ENCODE data around the gene RANBP3L.

Gene RANBP3L

GRCh38 chr5:36273809-36274526 is 27.7 kb downstream of the RANBP3L start:
- H2AFZ ChIP-seq (ENCODE audit: low read depth, low read length, severe bottlenecking) = no peak overlapping the region
- H3K4me2 ChIP-seq (ENCODE audit: low read depth, low read length, poor library complexity, severe bottlenecking) = no peak overlapping the region
- H3K27ac ChIP-seq (ENCODE audit: low read depth, low read length) = no peak overlapping the region
- no peak overlapping the region for H3K4me3 ChIP-seq (ENCODE audit: insufficient read depth, low read length, poor library complexity, severe bottlenecking)
- no peaks in the 10 kb centered on the region for H3K27me3 ChIP-seq (ENCODE audit: low read length)
- no peak overlapping the region for H3K9ac ChIP-seq (ENCODE audit: low read length)
- no peaks in the 10 kb centered on the region for H3K9me2 ChIP-seq (replicated peaks; ENCODE audit: insufficient read depth, low read length)
- H3K9me3 ChIP-seq (ENCODE audit: insufficient read depth, low read length) = no peaks in the 10 kb centered on the region
- TF ChIP-seq CTCF (IDR thresholded peaks at IDR 0.05; ENCODE audit: insufficient read depth, low read length, poor library complexity, severe bottlenecking) = no peak
- TF ChIP-seq EZH2phosphoT487 (conservative IDR thresholded peaks at IDR 0.05; ENCODE audit: low read length) = no peak
- H3K79me2 ChIP-seq (ENCODE audit: insufficient read depth, low read length) = no peaks in the 10 kb centered on the region
- no peaks in the 10 kb centered on the region for H3F3A ChIP-seq (ENCODE audit: insufficient read depth)
- H3K36me3 ChIP-seq (ENCODE audit: low read length) = no peaks in the 10 kb centered on the region
- no peaks in the 10 kb centered on the region for H4K20me1 ChIP-seq (ENCODE audit: low read depth, low read length)

GRCh38 chr5:36272136-36272690 is 29.5 kb downstream of the RANBP3L start:
- Histone ChIP-seq H3K4me3 (ENCODE audit: insufficient read depth, low read length, poor library complexity, severe bottlenecking) (no peak overlapping the region), H3K27ac (ENCODE audit: low read depth, low read length) (no peak overlapping the region), H3F3A (ENCODE audit: insufficient read depth) (no peaks in the 10 kb centered on the region), H3K9ac (ENCODE audit: low read length) (no peak overlapping the region), H4K20me1 (ENCODE audit: low read depth, low read length) (no peaks in the 10 kb centered on the region), H3K9me2 (replicated peaks; ENCODE audit: insufficient read depth, low read length) (no peaks in the 10 kb centered on the region), H3K36me3 (ENCODE audit: low read length) (no peaks in the 10 kb centered on the region), H3K4me2 (ENCODE audit: low read depth, low read length, poor library complexity, severe bottlenecking) (no peak overlapping the region), H3K27me3 (ENCODE audit: low read length) (no peaks in the 10 kb centered on the region), H2AFZ (ENCODE audit: low read depth, low read length, severe bottlenecking) (no peak overlapping the region), H3K79me2 (ENCODE audit: insufficient read depth, low read length) (no peaks in the 10 kb centered on the region), H3K9me3 (ENCODE audit: insufficient read depth, low read length) (no peaks in the 10 kb centered on the region)
- TF ChIP-seq EZH2phosphoT487 (conservative IDR thresholded peaks at IDR 0.05; ENCODE audit: low read length) (no peak), CTCF (IDR thresholded peaks at IDR 0.05; ENCODE audit: insufficient read depth, low read length, poor library complexity, severe bottlenecking) (no peak)

GRCh38 chr5:36270876-36271575 is 30.7 kb downstream of the RANBP3L start:
- Histone ChIP-seq H3K27ac (ENCODE audit: low read depth, low read length) (no peak overlapping the region), H3K9me2 (replicated peaks; ENCODE audit: insufficient read depth, low read length) (no peaks in the 10 kb centered on the region), H3K9ac (ENCODE audit: low read length) (no peak overlapping the region), H3K27me3 (ENCODE audit: low read length) (no peaks in the 10 kb centered on the region), H3K4me2 (ENCODE audit: low read depth, low read length, poor library complexity, severe bottlenecking) (no peak overlapping the region), H3K9me3 (ENCODE audit: insufficient read depth, low read length) (no peaks in the 10 kb centered on the region), H3K36me3 (ENCODE audit: low read length) (no peaks in the 10 kb centered on the region), H3K4me3 (ENCODE audit: insufficient read depth, low read length, poor library complexity, severe bottlenecking) (no peak overlapping the region), H4K20me1 (ENCODE audit: low read depth, low read length) (no peaks in the 10 kb centered on the region), H3F3A (ENCODE audit: insufficient read depth) (no peaks in the 10 kb centered on the region), H2AFZ (ENCODE audit: low read depth, low read length, severe bottlenecking) (no peak overlapping the region), H3K79me2 (ENCODE audit: insufficient read depth, low read length) (no peaks in the 10 kb centered on the region)
- TF ChIP-seq EZH2phosphoT487 (conservative IDR thresholded peaks at IDR 0.05; ENCODE audit: low read length) = no peak

GRCh38 chr5:36270175-36270574 is 31.5 kb downstream of the RANBP3L start:
- Histone ChIP-seq H4K20me1 (ENCODE audit: low read depth, low read length) (no peaks in the 10 kb centered on the region), H2AFZ (ENCODE audit: low read depth, low read length, severe bottlenecking) (no peak overlapping the region), H3K4me2 (ENCODE audit: low read depth, low read length, poor library complexity, severe bottlenecking) (no peak overlapping the region), H3K27ac (ENCODE audit: low read depth, low read length) (no peak overlapping the region), H3K9me3 (ENCODE audit: insufficient read depth, low read length) (no peaks in the 10 kb centered on the region), H3K9ac (ENCODE audit: low read length) (no peak overlapping the region), H3K9me2 (replicated peaks; ENCODE audit: insufficient read depth, low read length) (no peaks in the 10 kb centered on the region), H3K79me2 (ENCODE audit: insufficient read depth, low read length) (no peaks in the 10 kb centered on the region), H3K4me3 (ENCODE audit: insufficient read depth, low read length, poor library complexity, severe bottlenecking) (no peak overlapping the region), H3K36me3 (ENCODE audit: low read length) (no peaks in the 10 kb centered on the region), H3K27me3 (ENCODE audit: low read length) (no peaks in the 10 kb centered on the region), H3F3A (ENCODE audit: insufficient read depth) (no peaks in the 10 kb centered on the region)
- no peak for TF ChIP-seq EZH2phosphoT487 (conservative IDR thresholded peaks at IDR 0.05; ENCODE audit: low read length)
- TF ChIP-seq CTCF (IDR thresholded peaks at IDR 0.05; ENCODE audit: insufficient read depth, low read length, poor library complexity, severe bottlenecking) = no peak

Measured in SU-DHL-6 (cell line).